Stimulated activated CD4-positive, alpha-beta T cell treated with anti-CD3 and anti-CD28 coated beads, Interleukin-1b, Interleukin-23, amount 100 ng/mL, for 48 hours (primary cell): ENCODE results near the gene PFKM.

Experiments used
- DNase-seq: peaks from one replicate; pipeline ENCODE4 v3.0.0-alpha.2; 2020

PFKM gene

DNA sequence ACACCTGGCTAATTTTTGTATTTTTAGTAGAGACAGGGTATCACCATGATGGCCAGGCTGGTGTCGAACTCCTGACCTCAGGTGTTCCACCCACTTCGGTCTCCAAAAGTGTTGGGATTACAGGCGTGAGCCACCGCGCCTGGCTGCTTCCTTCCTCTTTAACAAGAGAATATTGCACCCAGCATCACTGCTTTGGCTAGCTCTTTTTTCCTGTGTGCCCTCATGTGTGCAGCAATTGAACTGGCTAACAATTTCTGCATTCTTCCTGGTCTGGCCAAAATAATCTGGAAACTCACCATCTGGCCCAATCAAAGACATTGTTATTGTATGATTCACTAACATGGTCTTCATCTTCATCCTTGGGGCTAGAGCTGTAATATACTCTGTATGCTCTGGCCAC, 40.9 kb downstream of the PFKM start:
- no peak for DNase-seq

GRCh38 chr12:48160807-48161206, 41.6 kb downstream of the PFKM start:
- DNase-seq = no peak

GRCh38 chr12:48163150-48163747, 44.1 kb downstream of the PFKM start:
- no peak for DNase-seq

DNA sequence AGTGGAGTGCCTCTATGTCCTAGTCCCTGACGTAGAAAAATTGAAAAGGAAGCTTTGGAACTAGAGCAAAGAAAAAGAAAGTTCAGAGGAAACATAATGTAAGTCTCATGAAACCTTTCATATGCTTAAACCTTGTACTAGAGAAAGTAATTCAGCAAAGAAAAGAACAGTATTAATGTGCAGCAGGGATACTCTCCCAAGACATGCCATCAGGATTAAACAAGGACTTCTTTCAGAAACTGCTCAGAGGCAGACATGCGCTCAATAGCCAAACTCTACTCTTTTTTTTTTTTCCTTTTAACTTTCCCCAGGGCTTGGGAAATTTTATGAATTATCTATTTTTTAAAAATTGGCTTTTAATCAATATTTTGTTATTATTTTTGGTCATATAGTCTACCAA, 45.3 kb downstream of the PFKM start:
- DNase-seq = no peak

GRCh38 chr12:48165089-48165981, 46.2 kb downstream of the PFKM start:
- peak; percentile 17 for DNase-seq

GRCh38 chr12:48169011-48169410, 49.8 kb downstream of the PFKM start:
- DNase-seq = no peak

- DNase-seq = no peak
Measured at GRCh38 chr12:48175613-48176416, 56.7 kb downstream of the PFKM start.

DNA sequence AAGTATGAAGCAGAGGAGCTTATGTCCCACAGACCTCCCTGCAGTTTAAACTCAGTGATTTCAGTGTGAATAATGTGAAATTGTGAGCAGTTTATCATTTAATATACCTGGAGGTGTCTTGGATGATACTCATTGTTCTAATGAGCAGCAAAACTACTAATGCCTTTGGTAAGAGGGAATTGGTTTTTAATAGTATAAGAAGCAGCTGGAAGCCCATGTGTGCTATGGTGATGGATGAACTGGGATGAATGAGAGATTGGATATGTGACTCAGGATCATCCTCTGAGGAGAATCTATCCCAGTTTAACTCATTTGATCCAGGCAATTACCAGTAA, 57.2 kb downstream of the PFKM start:
- DNase-seq = no peak

- no peak for DNase-seq
Measured at GRCh38 chr12:48177982-48178381, 58.8 kb downstream of the PFKM start.

GRCh38 chr12:48179466-48179865, 60.3 kb downstream of the PFKM start:
- no peak for DNase-seq

DNA sequence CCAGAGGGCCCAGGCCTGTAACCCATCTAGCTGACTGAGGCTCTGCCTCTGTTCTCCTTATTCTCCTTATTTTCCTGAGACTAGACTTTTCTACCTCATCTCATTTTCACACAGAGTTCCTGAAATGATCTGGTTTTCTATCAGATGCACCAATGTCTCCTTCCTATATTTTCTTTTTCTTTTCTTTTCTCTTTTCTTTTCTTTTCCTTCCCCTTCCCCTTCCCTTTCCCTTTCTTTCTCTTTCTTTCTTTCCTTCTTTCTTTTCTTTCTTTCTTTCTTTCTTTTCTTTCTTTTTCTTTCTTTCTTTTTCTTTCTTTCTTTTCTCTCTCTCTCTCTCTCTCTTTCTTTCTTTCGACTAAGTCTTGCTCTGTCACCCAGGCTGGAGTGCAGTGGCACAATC, 61.3 kb downstream of the PFKM start:
- no peak for DNase-seq

DNA sequence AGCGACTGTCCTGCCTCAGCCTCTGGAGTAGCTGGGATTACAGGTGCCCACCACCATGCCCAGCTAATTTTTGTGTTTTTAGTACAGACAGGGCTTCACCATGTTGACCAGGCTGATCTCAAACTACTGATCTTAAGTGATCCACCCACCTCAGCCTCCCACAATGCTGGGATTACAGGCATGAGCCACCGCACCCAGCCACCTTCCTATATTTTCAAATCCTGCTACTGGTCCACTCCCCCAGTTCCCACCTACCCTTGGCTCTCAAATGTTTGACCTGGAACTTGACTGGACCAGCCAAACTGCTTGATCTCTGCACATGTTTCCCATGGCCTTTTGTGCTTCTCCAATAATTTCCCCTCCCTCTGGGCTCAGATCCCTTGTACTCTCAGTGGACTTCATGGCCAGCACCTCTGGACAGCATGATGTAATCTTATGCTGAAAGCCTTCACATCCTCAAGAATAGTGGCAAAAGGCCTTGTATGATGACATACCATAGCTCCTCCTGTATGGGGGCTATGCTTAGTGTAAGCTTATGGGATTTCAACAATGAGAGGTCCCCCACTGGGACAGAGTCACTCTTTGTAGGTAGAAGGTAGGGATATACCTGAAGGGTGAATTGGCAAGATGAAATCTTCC, 61.8 kb downstream of the PFKM start:
- DNase-seq = no peak

GRCh38 chr12:48182631-48183030, 63.5 kb downstream of the PFKM start:
- DNase-seq = no peak

DNA sequence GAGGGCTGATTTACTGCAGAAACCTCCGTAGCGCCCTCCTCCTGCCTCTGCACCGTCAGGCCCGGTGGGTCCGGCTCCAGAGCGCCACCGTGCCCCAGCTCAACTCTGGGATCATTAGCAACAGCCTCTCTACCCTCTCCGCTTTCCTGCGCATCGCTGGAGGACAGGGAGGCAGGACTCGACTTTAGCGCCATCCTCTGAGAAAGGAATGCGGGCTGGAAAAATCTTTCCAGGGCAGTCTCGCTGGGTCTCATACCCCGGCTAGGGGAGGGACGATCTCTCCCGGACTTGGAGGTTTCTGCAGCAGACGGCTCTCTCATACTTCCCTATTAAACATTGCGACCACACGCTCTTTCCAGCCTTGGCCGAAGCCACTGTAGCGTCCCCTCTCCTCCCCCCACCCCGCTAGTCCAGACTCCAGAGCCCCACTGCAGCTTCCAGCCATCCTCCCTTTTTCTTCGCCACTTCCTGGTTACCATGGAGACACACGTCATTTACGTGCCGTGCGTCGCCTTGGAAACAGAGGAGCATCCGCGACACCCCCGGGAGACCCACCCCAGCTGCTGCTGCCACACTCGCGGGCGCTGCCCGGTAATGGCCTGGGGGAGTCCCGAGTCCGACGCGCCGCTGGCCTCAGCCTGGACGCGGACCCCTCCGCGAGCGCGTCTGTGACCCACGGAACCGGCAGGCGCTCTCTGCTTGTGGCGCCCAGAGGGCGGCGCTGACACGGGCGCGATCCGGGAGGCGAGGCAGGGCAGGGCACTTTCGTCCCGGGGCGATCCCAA, 64.1 kb downstream of the PFKM start, which contains the start of gene CCDC184:
Gene CCDC184 (plus strand): TSS at position 554 of the 785 bp plus-strand sequence. CDS start 479 bp downstream, outside the sequence.
- peak; percentile 67 for DNase-seq

- DNase-seq = no peak
Measured at GRCh38 chr12:48183876-48184548, 64.8 kb downstream of the PFKM start.

DNA sequence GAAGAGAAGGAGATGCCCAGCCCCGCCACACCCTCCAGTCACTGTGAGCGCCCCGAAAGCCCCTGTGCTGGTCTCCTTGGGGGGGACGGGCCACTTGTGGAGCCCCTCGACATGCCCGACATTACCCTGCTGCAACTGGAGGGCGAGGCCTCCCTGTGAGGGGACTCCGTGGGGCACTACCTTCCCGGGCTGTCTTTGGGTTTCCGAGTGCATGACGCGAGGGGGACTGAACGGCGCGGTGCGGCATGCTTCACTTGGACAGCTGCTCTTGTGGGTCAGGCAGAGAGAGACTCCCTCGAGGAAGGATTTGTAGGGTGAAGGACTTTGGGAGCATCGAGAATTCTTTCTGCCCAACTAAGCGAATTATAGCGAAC, 65.4 kb downstream of the PFKM start:
- no peak for DNase-seq

GRCh38 chr12:48185181-48185919, 66.2 kb downstream of the PFKM start:
- DNase-seq = no peak

DNA sequence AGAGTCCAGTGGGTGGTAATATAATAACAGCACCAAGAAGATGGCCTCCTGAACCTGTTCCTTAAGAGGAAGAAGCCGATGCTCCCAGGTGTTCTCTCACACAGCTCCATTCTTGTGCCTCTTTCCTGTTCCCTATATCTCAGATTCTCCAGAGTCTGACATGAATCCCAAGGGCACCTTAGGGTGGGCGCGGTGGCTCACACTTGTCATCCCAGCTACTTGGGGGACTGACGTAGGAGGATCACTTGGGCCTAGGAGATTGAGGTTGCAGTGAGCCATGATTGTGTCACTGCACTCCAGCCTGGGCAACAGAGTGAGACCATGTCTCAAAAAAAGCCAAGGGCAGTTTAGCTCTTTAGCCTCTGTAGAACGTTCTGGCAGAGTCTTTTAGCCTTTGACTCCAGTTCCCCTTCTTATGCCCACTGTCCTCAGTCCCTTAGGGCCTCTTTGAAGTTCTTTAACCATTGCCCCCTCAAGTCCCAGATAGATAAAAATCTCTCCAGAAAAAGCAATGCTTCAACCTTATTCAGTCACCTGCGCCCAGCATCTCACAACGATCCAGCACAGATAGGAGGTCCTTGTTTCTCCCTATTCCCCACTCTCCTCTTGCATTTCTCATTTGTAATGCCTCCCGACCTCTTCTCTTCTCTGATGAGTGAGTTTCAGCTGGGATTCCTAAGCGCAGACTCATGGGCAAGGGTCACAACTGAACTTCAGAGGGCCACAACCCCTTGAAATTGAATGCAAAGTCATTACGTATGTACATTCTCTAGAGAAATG, 68.9 kb downstream of the PFKM start:
- DNase-seq = no peak

- DNase-seq = peak; percentile 68
Measured at GRCh38 chr12:48189331-48190125, 70.4 kb downstream of the PFKM start.
